Activated T-helper 1 cell treated with anti-CD3 and anti-CD28 coated beads, Interleukin-12 subunit alpha, Interleukin-12 subunit beta, Interleukin-2, Interleukin-4 antibody, amounts not matched to agents 30 ng/mL and 10 ng/mL and 1 ng/mL, durations not matched to agents 14 hours and 24 hours and 36 hours (primary cell): ENCODE data around the gene MGARP. TPM values are rescaled to one million over a fixed set of nuclear protein-coding genes. Genes with fewer than 3 reads are reported as not detected.

ENCODE experiments used
- DNase-seq: peaks from one replicate; pipeline ENCODE4 v3.0.0; 2021; ENCODE audit warnings: low spot score
- H3K27ac Mint-ChIP-seq: one replicate; pipeline ENCODE4 v1.8.0; 2021; ENCODE audit warnings: mild to moderate bottlenecking, mixed read lengths
- H3K27me3 Mint-ChIP-seq: one replicate; pipeline ENCODE4 v1.8.0; 2022; ENCODE audit warnings: mild to moderate bottlenecking, moderate library complexity, mixed read lengths; ENCODE audit not compliant: insufficient read depth
- H3K36me3 Mint-ChIP-seq: one replicate; pipeline ENCODE4 v1.8.0; 2021; ENCODE audit warnings: low read depth, mixed read lengths
- H3K4me1 Mint-ChIP-seq: one replicate; pipeline ENCODE4 v1.8.0; 2021; ENCODE audit warnings: low read depth, mixed read lengths
- H3K4me3 Mint-ChIP-seq: one replicate; pipeline ENCODE4 v1.8.0; 2021; ENCODE audit warnings: mild to moderate bottlenecking, moderate library complexity, mixed read lengths
- H3K9me3 Mint-ChIP-seq: one replicate; pipeline ENCODE4 v1.8.0; 2021; ENCODE audit warnings: mixed read lengths
- intact Hi-C: fragments of 100-400 bp; cut with micrococcal nuclease; formaldehyde crosslinking; loops from one replicate; pipeline ENCODE4 v1.15.1; 2024
- total RNA-seq: library from RNA; stranded (reverse); gene quantifications from 2 replicates; pipeline ENCODE4 v1.2.3, GENCODE V29; 2022

The MGARP gene
- total RNA-seq, 1 donor from 2014 or later, result not detected

DNA sequence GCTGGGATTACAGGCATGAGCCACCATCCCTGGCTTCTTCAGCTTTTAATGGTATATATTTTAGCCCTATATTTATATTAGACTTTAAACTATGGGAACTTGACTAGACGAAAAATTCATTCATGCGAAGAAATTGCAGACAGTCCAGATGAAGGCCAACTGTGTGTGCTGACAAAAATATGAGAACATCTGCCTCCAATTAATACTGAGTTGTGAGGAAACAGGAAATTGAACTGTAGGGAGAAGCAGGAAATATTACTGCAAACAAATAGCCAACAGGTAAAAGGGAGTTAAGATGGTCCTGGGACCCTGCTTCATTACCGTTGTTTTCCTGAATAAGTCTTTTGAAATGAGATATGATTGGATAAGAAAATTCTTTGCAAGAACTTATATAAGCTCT is 26.3 kb downstream of the MGARP start:
- no peak overlapping the region for H3K27ac Mint-ChIP-seq
- intact Hi-C loops, result no loop called here
- no peak overlapping the region for H3K4me3 Mint-ChIP-seq
- no peak for DNase-seq
- H3K4me1 Mint-ChIP-seq, result no peaks in the 10 kb centered on the region
- H3K9me3 Mint-ChIP-seq, result no peaks in the 10 kb centered on the region
- H3K27me3 Mint-ChIP-seq, result peaks cover 11% of the 10 kb centered on the region
- no peaks in the 10 kb centered on the region for H3K36me3 Mint-ChIP-seq

DNA sequence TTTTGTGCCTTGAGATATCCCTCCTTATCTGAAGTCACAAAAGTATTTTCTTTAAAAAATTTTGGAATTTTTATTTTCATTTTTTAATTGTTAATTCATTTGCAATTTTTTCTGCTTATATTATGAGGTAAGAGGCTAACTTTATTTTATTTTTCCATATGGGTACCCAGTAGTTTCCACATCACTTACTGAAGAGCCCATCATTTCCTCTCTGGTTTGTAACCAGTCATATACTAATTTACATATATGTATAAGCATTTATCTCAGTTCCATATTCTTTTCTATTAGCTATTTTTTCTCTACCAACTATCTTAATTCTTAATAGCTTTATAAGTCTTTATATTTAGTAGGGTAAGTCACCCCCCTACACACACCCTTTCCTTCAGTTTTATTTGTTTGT is 27.0 kb downstream of the MGARP start:
- Mint-ChIP-seq H3K27ac (no peak overlapping the region), H3K4me3 (no peak overlapping the region), H3K4me1 (no peaks in the 10 kb centered on the region), H3K27me3 (peaks cover 11% of the 10 kb centered on the region), H3K9me3 (no peaks in the 10 kb centered on the region), H3K36me3 (no peaks in the 10 kb centered on the region)
- no peak for DNase-seq
- intact Hi-C loops, result no loop called here

DNA sequence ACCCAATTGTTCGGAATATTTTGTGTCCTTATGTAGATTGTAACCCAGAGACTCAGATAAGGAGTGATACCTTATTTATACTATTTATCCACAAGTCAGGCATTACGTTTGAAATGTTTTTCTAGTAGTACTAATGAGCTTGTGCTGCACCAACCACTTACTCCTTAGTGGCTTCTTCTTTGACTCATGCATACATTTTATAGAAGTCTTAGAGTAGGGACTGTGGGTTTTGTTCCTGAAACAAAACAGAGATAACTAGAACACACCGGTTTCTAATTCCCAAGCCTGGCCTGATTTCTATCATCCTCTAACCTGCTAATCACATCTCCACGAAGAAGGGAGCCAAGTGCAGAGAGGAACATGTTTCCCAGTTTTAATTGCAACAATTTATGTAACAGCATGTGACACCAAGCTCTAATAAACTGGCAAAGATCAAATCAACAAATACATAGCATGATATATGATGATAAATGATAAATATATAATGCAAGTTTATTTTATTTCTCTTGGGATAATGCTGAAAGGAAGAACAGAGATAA is 32.3 kb downstream of the MGARP start:
- H3K27me3 Mint-ChIP-seq, result peaks cover 4% of the 10 kb centered on the region
- no peak overlapping the region for H3K27ac Mint-ChIP-seq
- no peak overlapping the region for H3K4me3 Mint-ChIP-seq
- intact Hi-C loops, result no loop called here
- H3K9me3 Mint-ChIP-seq, result no peaks in the 10 kb centered on the region
- H3K36me3 Mint-ChIP-seq, result no peaks in the 10 kb centered on the region
- H3K4me1 Mint-ChIP-seq, result no peaks in the 10 kb centered on the region
- no peak for DNase-seq

DNA sequence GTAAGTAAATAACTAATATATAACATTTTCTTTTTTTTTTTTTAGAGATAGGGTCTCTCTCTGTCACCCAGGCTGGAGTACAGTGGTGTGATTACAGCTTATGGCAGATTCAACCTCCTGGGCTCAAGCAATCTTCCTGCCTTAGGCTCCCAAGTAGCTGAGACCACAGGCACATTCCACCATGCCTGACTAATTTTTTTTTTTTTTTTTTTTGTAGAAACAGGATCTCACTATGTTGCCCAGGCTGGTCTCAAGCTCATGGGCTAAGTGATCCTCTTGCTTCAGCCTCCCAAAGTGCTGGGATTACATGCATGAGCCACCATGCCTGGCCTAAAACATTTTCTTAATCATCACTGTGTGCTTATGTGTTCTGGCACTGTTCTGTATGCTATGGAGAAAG is 32.8 kb downstream of the MGARP start:
- intact Hi-C loops, result no loop called here
- no peak for DNase-seq
- H3K9me3 Mint-ChIP-seq, result no peaks in the 10 kb centered on the region
- no peaks in the 10 kb centered on the region for H3K36me3 Mint-ChIP-seq
- peaks cover 4% of the 10 kb centered on the region for H3K27me3 Mint-ChIP-seq
- H3K27ac Mint-ChIP-seq, result no peak overlapping the region
- no peaks in the 10 kb centered on the region for H3K4me1 Mint-ChIP-seq
- H3K4me3 Mint-ChIP-seq, result no peak overlapping the region

DNA sequence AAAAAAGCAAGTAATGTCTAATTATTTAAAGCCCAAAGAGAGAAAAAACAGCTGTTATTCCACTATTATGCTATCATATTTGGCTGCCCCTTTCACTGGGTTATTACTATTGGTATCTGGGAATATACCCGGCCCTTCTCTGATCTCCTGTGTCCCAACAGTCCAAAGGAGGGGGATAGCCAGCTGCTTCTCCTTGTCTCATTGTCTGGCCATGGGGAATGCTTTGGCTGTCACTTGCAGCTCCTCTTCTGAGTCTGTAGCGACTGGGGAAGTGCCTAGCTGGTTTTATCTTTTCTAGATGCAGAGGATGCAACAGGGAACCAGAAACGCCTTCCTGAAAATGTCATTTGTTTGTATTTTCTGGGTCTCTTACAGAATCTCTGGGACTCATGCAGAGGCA is 33.9 kb downstream of the MGARP start:
- H3K27ac Mint-ChIP-seq, result no peak overlapping the region
- peaks cover 4% of the 10 kb centered on the region for H3K27me3 Mint-ChIP-seq
- DNase-seq, result no peak
- H3K4me3 Mint-ChIP-seq, result no peak overlapping the region
- H3K4me1 Mint-ChIP-seq, result no peaks in the 10 kb centered on the region
- intact Hi-C loops, result no loop called here
- H3K36me3 Mint-ChIP-seq, result no peaks in the 10 kb centered on the region
- no peaks in the 10 kb centered on the region for H3K9me3 Mint-ChIP-seq

DNA sequence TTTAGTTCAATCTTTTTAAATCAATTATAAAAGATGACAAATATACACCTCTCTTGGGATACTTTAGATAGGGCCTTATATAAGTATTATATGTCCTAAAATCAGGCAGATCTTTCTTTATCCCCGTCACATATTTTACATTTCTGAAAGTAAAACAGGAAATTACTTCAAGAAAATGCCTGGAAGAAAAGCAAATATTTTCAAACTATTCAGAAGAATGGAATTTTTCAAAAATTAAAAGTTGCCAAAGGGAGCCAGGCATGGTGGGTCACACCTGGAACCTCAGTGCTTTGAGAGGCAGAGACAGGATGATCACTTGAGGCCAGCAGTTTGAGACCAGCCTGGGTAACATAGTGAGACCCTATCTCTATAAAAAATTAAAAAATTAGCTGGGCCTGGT is 34.4 kb downstream of the MGARP start:
- intact Hi-C loops, result no loop called here
- H3K27ac Mint-ChIP-seq, result no peak overlapping the region
- H3K4me3 Mint-ChIP-seq, result no peak overlapping the region
- H3K27me3 Mint-ChIP-seq, result peaks cover 4% of the 10 kb centered on the region
- no peaks in the 10 kb centered on the region for H3K36me3 Mint-ChIP-seq
- H3K9me3 Mint-ChIP-seq, result no peaks in the 10 kb centered on the region
- DNase-seq, result no peak
- no peaks in the 10 kb centered on the region for H3K4me1 Mint-ChIP-seq

DNA sequence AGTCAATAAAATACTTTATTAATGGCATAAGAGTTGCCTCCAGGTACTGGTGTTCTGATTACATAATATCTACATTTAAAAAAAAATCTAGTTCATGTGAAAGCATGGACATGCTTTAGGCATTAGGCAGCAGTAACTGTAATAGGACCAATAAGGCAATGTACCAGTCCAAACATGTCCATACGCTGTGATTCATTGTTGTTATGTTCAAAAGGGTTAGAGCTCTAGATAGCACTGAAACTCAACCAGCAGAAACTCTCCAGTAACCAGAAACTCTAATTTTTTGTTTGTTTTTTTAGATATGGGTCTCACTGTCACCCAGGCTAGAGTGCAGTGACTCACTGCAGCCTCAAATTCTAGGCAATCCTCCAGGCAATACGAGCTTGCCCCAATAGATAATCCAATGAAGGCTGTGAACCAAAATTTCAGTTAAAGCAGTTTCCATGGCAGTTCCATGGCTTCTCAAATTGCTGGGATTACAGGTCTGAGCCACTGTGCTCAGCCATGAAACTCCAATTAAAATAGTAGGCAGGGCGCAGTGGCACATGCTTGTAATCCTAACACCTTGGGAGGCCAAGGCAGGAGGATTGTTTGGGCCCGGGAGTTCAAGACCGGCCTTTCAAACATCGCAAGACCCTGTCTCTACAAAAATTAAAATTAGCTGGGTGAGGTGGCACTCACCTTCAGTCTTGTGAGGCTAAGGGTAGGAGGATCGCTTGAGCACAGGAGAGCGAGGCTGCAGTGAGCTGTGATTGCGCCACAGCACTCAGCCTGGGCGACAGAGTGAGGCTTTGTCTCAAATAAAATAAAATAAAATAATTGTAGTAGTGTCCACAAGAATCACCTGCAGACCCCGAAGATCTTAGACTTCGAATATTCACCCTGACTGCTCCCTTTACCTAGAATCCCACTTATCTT is 36.3 kb downstream of the MGARP start:
- intact Hi-C loops, result no loop called here
- peaks cover 5% of the 10 kb centered on the region for H3K27me3 Mint-ChIP-seq

DNA sequence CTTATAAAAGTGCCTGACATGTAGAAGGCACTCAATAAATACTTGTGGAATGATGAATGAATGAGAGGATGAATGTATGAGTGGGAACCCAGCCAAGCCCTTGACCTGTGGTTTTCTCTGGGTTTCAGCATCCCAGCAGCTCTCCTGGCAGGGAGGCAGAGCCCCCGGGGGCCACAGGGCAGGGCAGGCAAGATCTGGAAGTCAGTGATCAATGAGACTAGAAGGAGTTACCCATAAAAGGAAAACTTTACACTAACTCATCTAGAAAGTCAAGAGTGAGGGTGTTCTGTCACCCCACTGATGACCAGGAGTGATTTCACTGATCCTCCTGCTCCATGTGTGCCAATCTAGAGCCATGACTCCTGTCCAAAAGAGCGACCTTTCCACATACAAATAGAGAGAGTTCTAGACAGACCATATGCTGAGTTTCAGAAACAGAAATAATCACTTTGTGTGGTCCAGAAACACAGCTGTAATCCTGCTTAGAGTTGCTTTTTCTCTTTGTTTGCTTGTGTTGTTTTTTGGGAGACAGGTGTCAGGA is 37.4 kb downstream of the MGARP start:
- Mint-ChIP-seq H3K4me3 (no peak overlapping the region), H3K27ac (no peak overlapping the region), H3K9me3 (peaks cover 3% of the 10 kb centered on the region), H3K4me1 (no peaks in the 10 kb centered on the region), H3K27me3 (peaks cover 8% of the 10 kb centered on the region), H3K36me3 (no peaks in the 10 kb centered on the region)
- DNase-seq, result no peak
- intact Hi-C loops, result no loop called here

More for the DNA sequence above, 36.3 kb downstream of the MGARP start:
- no peaks in the 10 kb centered on the region for H3K36me3 Mint-ChIP-seq
- no peak overlapping the region for H3K4me3 Mint-ChIP-seq
- H3K27ac Mint-ChIP-seq, result no peak overlapping the region
- peaks cover 2% of the 10 kb centered on the region for H3K9me3 Mint-ChIP-seq
- no peaks in the 10 kb centered on the region for H3K4me1 Mint-ChIP-seq
- no peak for DNase-seq

DNA sequence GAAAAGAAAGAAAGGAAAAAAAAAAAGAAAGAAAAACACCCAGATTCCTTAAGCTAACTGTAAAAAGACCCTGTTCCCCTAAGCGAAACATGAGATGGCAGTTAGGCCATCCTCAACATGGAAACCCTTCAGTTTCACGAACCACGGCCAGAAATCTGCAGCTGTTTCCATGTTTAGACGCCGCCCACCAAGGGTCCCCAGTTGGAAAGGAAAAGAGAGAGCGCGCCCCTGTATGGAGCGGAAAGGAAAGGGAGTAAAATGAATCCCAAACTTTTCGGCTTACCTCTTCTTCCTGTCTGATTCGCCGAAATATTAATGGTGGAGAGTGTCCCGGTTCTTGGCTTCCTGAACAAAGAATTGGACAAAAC is 38.3 kb downstream of the MGARP start:
- Mint-ChIP-seq H3K27me3 (peaks cover 8% of the 10 kb centered on the region), H3K4me1 (no peaks in the 10 kb centered on the region), H3K36me3 (no peaks in the 10 kb centered on the region), H3K9me3 (peaks cover 3% of the 10 kb centered on the region), H3K27ac (no peak overlapping the region), H3K4me3 (no peak overlapping the region)
- intact Hi-C loops, result no loop called here
- DNase-seq, result no peak

DNA sequence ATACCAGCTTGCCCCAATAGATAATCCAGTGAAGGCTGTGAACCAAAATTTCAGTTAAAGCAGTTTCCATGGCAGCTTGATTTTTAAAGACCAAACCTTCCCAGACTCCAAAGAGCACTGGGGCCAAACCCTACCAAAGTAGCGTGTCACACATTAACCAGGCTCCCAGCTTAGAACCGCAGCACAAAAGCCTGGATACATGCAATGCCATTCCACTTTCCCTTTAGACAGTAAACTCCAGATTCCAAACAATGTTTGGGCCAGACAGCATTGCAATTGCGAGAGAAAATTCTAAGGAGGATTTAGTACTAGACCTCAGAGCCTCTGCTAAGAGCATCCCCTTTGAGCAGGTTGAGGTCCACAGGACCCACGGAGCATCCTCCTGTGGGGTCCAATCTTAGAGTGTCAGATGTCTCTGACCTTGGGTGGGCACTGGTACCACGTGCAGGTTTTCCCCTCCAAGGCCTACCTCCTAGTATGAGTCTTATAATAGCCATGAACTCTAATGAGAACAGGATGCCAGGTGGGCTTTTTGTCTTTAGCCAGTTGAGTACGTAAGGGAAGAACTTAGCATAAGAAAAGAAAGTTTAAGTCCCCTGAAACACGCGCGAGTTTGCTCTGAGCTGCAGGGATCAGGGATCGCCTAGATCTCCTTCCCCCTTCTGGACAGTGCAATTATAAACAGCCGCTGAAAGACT is 38.8 kb downstream of the MGARP start:
- Mint-ChIP-seq H3K27ac (no peak overlapping the region), H3K36me3 (no peaks in the 10 kb centered on the region), H3K27me3 (peaks cover 8% of the 10 kb centered on the region), H3K4me1 (no peaks in the 10 kb centered on the region), H3K4me3 (no peak overlapping the region), H3K9me3 (peaks cover 3% of the 10 kb centered on the region)
- intact Hi-C loops, result no loop called here
- no peak for DNase-seq

DNA sequence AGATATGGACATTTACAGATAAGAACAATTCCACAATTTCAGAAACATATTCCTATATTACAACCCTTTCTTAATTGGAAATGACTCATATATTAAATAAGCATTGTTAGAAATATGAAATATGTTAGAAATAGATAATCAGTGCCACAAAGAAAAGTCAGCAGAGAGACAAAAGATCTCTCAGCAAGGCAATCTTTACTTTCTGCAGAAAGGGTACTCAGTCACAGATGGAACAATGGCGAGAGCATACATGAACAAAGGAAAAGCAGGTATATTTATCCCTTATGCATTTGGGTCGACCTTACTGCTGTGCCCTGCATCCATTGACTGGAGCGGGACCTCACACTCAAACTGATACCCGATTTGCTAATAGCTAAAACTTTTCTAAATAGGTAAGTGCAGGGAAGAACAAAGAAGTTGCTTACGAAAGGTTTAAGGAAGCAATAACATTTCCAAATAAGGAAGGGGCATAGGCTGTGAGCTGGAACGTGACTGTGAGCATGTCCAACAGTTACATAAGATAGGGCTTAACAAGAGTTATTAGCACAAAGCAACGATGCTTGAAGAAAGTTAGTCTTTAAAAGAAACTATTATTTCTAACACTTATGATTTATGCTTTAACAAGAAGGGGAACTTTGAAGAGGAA is 40.8 kb downstream of the MGARP start:
- Mint-ChIP-seq H3K27me3 (peaks cover 8% of the 10 kb centered on the region), H3K4me3 (no peak overlapping the region), H3K9me3 (peaks cover 3% of the 10 kb centered on the region), H3K4me1 (no peaks in the 10 kb centered on the region), H3K27ac (no peak overlapping the region), H3K36me3 (no peaks in the 10 kb centered on the region)
- DNase-seq, result no peak
- intact Hi-C loops, result no loop called here

DNA sequence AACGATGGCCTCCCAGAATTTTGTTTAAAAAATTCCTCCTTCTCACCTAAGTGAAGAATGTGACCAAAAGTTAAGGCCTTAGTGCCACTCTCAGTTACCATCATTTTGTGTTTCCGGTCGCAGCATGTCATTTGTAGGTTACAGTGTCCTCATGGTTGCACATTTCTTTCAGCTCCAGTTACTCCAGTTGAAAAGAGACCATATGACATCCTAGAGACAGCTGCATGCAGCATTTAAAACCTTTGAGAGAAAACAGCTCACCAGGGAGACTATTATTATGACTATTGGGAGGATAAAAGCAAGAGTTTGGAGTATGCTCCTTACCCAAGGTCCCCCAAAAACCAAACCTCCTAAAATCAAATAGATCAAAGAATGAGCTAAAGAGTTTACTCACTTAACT is 45.8 kb downstream of the MGARP start:
- Mint-ChIP-seq H3K4me3 (no peak overlapping the region), H3K27me3 (peaks cover 4% of the 10 kb centered on the region)
- intact Hi-C loops, result no loop called here

More for the DNA sequence above, 45.8 kb downstream of the MGARP start:
- Mint-ChIP-seq H3K36me3 (no peaks in the 10 kb centered on the region), H3K9me3 (peaks cover 3% of the 10 kb centered on the region), H3K27ac (no peak overlapping the region), H3K4me1 (no peaks in the 10 kb centered on the region)
- DNase-seq, result no peak
